Sciatic nerve (tissue), 2 donors: ENCODE measurements around the gene NOTCH2NLA. TPM values are rescaled to one million over a fixed set of nuclear protein-coding genes. Genes with fewer than 3 reads are reported as not detected.
"Not testable (repeated sequence)": the region's sequence is repeated elsewhere in the genome, so short reads cannot be mapped to it uniquely, and the experiment has no call there.

ENCODE experiments used
- ATAC-seq: fragments of 200-7000 bp; cut with Tn5 transposase; one replicate; pipeline ENCODE4 v1.9.1; 2020; ENCODE audit warnings: mild to moderate bottlenecking, moderate library complexity
- DNase-seq: peaks from one replicate; pipeline ENCODE4 v3.0.0-alpha.2; 2020; ENCODE audit warnings: low spot score
- intact Hi-C: fragments of 100-400 bp; cut with DNase I; formaldehyde crosslinking; loops from one replicate; pipeline ENCODE4 v1.14.2; 2022
- total RNA-seq: library from RNA; stranded (reverse); fragmentation: NEBNext Ultra II Directional; extraction: Animal tissue kit (Norgen Biotek cat#: 25700); gene quantifications from one replicate; pipeline ENCODE4 v1.2.1, GENCODE V29; 2021
- donor health status: DM: no; HTN: no; CAD: no.
- donor health status: DM: no; HTN: no; CAD: no.

Gene NOTCH2NLA
- total RNA-seq, 1 donor from 2014 or later = 102 TPM

DNA sequence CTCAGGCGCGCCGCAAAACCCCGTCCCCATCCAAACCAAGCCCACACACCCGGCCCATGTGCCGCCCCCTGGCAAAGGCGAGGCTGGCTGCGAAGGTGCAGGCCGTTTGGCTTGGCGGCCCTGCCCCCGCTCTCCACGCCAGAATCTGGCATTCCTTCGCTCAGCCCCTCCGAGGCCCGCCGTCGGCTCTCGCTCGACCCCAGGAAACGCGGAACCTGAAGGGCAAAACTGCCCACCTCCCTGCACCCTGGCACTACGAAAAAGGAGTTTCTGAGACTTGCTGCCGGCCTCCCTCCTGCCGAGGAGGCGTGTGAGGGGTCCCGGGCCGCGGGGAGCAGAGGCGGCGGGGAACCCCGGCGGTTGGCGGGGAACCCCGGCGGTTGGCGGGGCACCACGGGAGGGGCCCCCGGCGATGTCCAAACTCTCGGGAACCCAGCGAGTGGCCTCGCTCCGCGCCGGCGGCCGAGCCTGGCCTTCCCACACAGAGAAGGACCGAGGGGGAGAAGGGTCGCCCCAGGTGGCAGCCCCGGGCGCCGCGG is 608 bp downstream of the NOTCH2NLA start:
- ATAC-seq, intact Hi-C loops: not testable (repeated sequence)
- peak; percentile 64 for DNase-seq

DNA sequence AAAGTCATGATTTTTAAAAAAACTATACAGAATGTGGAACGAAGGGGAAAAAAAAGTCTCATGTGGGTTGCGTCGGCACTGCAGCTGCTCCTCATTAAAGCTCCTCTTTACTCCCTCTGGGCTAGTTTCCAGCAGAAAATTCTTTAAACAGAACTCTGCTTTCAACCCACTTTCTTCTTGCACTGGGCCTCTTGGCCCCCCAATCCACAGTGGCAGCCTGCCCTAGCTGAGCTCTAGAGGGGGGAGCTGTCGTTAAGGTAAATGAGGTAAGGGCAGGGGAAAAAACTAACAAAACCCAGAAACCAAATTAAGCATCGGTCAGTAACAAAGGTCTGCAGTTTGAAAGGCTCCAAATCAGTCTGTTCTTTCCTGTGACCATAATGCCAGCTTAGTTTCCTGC is 54.3 kb downstream of the NOTCH2NLA start:
- intact Hi-C loops, ATAC-seq: not testable (repeated sequence)
- peak; percentile 77 for DNase-seq

GRCh38 chr1:146167740-146168139 is 61.1 kb downstream of the NOTCH2NLA start:
- DNase-seq, ATAC-seq, intact Hi-C loops: not testable (repeated sequence)

GRCh38 chr1:146167273-146167672 is 61.5 kb downstream of the NOTCH2NLA start:
- DNase-seq, intact Hi-C loops, ATAC-seq: not testable (repeated sequence)

GRCh38 chr1:146144465-146144864 is 84.4 kb downstream of the NOTCH2NLA start, which contains the start of gene NBPF10:
TSS of gene NBPF10 (minus strand) at chr1:146144804. CDS start at chr1:146144769, 35 bp downstream.
- DNase-seq, intact Hi-C loops, ATAC-seq: not testable (repeated sequence)

Other genes with a start within 250 kb of the NOTCH2NLA start
- gene TXNIP, start 232.4 kb downstream of the NOTCH2NLA start, total RNA-seq = 609 TPM
- not detected for gene HJV, start 207.3 kb downstream of the NOTCH2NLA start, total RNA-seq
- 4.3 TPM for gene NBPF10, start 84.2 kb downstream of the NOTCH2NLA start, total RNA-seq